ENCODE measurements around the gene ETDC. TPM values are rescaled to one million over a fixed set of nuclear protein-coding genes. Genes with fewer than 3 reads are reported as not detected.

Gene ETDC
- total RNA-seq, 1 donor from 2014 or later, result not detected

DNA sequence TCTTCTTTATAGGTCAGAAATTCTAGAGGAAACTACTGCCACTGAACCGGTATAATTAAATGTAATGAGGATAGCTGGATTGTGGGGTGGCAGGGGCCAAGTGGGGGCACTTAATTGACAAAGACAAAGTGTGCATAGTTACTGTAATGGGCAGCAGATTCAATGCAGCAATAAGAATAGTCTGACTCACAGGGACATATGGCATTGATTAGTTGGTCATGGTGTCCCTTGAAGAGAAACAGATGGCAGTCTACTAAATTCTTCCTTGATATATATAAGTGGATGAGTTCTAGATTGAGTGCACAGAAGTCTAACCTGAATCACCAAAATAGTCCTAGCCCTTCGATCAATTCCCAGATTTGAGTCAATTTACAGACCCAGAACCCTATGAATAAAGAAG lies 31.6 kb downstream of the ETDC start:
- peak; percentile 13 for FAIRE-seq
- no peaks in the 10 kb centered on the region for H3K36me3 Mint-ChIP-seq (ENCODE audit: low read depth, unreplicated experiment)
- no peaks in the 10 kb centered on the region for H3K9me3 ChIP-seq (ENCODE audit: insufficient read depth, low read depth, low read length)
- no peaks in the 10 kb centered on the region for H3K27me3 ChIP-seq (ENCODE audit: insufficient read depth, low read length)
- H3K9ac ChIP-seq (ENCODE audit: low read length), result no peak overlapping the region
- H3K4me3 Mint-ChIP-seq (ENCODE audit: unreplicated experiment), result peak overlapping the region; percentile 92
- H3K79me2 ChIP-seq (ENCODE audit: insufficient read depth, low read length), result peaks cover 43% of the 10 kb centered on the region
- no peak overlapping the region for H2AFZ ChIP-seq (ENCODE audit: low read depth, low read length)
- peaks cover 24% of the 10 kb centered on the region for H3K4me1 ChIP-seq (ENCODE audit: insufficient read depth, low read length)
- H3K9me3 Mint-ChIP-seq (ENCODE audit: unreplicated experiment), result no peaks in the 10 kb centered on the region
- no peak overlapping the region for H3K27ac Mint-ChIP-seq (ENCODE audit: unreplicated experiment)
- peak overlapping the region; percentile 28 for H3K4me3 ChIP-seq (ENCODE audit: insufficient read depth, low read depth, low read length)
- peaks cover 26% of the 10 kb centered on the region for H4K20me1 ChIP-seq (ENCODE audit: insufficient read depth, low read length)
- H3K27me3 Mint-ChIP-seq (ENCODE audit: low read depth, unreplicated experiment), result no peaks in the 10 kb centered on the region
- peak overlapping the region; percentile 88 for H3K4me2 ChIP-seq (ENCODE audit: low read length)
- H3K4me1 Mint-ChIP-seq (ENCODE audit: low read depth, unreplicated experiment), result peaks cover 22% of the 10 kb centered on the region
- TF ChIP-seq EZH2 (IDR thresholded peaks at IDR 0.05; ENCODE audit: insufficient read depth, low read length), result no peak
- TF ChIP-seq, protein P1, sequence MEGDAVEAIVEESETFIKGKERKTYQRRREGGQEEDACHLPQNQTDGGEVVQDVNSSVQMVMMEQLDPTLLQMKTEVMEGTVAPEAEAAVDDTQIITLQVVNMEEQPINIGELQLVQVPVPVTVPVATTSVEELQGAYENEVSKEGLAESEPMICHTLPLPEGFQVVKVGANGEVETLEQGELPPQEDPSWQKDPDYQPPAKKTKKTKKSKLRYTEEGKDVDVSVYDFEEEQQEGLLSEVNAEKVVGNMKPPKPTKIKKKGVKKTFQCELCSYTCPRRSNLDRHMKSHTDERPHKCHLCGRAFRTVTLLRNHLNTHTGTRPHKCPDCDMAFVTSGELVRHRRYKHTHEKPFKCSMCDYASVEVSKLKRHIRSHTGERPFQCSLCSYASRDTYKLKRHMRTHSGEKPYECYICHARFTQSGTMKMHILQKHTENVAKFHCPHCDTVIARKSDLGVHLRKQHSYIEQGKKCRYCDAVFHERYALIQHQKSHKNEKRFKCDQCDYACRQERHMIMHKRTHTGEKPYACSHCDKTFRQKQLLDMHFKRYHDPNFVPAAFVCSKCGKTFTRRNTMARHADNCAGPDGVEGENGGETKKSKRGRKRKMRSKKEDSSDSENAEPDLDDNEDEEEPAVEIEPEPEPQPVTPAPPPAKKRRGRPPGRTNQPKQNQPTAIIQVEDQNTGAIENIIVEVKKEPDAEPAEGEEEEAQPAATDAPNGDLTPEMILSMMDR (IDR thresholded peaks at IDR 0.05; ENCODE audit: insufficient read depth, low read depth, low read length), result no peak
- peak; percentile 44 for DNase-seq (ENCODE audit: low read depth)
- no peaks in the 10 kb centered on the region for H3K36me3 ChIP-seq (ENCODE audit: insufficient read depth, low read length)
- no peak overlapping the region for H3K27ac ChIP-seq (ENCODE audit: low read depth, low read length)

DNA sequence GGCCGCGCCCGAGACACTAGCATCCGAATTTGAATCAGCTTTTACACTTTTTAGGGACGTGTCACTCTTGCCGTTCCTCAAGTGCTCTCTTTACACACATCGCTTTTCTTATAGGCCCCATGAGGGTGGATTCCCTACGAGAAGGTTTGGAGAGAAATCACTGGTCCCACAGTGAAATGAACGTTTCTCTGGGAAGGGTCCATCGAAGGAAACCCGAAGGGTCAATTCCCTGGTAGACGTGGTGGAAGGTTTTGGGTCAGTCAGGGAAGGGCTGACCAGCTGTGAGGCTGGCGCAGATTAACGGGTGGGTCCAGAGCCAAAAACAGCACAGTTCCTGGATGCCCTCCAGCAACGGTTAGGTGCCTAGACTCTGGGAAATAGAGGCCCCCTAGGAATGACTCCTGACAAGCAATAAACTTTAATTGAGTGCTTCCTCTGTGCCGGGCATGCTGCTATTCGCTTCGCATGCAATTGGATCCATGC lies 35.9 kb downstream of the ETDC start:
- Mint-ChIP-seq H3K4me1 (ENCODE audit: low read depth, unreplicated experiment) (peaks cover 25% of the 10 kb centered on the region), H3K27me3 (ENCODE audit: low read depth, unreplicated experiment) (no peaks in the 10 kb centered on the region), H3K4me3 (ENCODE audit: unreplicated experiment) (peak overlapping the region; percentile 92), H3K27ac (ENCODE audit: unreplicated experiment) (peak overlapping the region; percentile 80), H3K9me3 (ENCODE audit: unreplicated experiment) (no peaks in the 10 kb centered on the region), H3K36me3 (ENCODE audit: low read depth, unreplicated experiment) (peaks cover under 1% of the 10 kb centered on the region)
- H3K36me3 ChIP-seq (ENCODE audit: insufficient read depth, low read length), result peaks cover 3% of the 10 kb centered on the region
- FAIRE-seq (peak; percentile 43), DNase-seq (ENCODE audit: low read depth) (peak; percentile 34)
- H3K27me3 ChIP-seq (ENCODE audit: insufficient read depth, low read length), result no peaks in the 10 kb centered on the region
- H3K9me3 ChIP-seq (ENCODE audit: insufficient read depth, low read depth, low read length), result no peaks in the 10 kb centered on the region
- peak overlapping the region; percentile 90 for H3K27ac ChIP-seq (ENCODE audit: low read depth, low read length)
- peak overlapping the region; percentile 84 for H3K4me3 ChIP-seq (ENCODE audit: insufficient read depth, low read depth, low read length)
- TF ChIP-seq, protein P1 (IDR thresholded peaks at IDR 0.05; ENCODE audit: insufficient read depth, low read depth, low read length), result no peak
- H3K4me2 ChIP-seq (ENCODE audit: low read length), result peak overlapping the region; percentile 88
- peak overlapping the region; percentile 88 for H3K9ac ChIP-seq (ENCODE audit: low read length)
- H3K79me2 ChIP-seq (ENCODE audit: insufficient read depth, low read length), result peaks cover 40% of the 10 kb centered on the region
- H2AFZ ChIP-seq (ENCODE audit: low read depth, low read length), result peak overlapping the region; percentile 62
- peaks cover 20% of the 10 kb centered on the region for H4K20me1 ChIP-seq (ENCODE audit: insufficient read depth, low read length)
- H3K4me1 ChIP-seq (ENCODE audit: insufficient read depth, low read length), result peaks cover 24% of the 10 kb centered on the region

DNA sequence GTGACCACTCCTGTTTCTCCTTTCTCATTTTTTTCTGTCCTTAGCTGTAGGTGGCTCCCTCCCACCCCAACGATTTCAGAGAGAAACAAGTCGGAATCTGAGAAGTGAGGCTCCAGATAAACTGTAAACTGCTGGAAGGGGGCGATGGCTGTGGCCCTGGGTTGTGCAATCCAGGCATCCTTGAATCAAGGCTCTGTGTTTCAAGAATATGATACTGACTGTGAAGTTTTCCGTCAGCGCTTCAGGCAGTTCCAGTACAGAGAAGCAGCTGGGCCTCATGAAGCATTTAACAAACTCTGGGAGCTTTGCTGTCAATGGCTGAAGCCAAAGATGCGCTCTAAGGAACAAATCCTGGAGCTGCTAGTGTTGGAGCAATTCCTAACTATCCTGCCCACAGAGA lies 37.7 kb downstream of the ETDC start:
- H3K27me3 Mint-ChIP-seq (ENCODE audit: low read depth, unreplicated experiment), result no peaks in the 10 kb centered on the region
- Histone ChIP-seq H3K4me3 (ENCODE audit: insufficient read depth, low read depth, low read length) (no peak overlapping the region), H3K4me1 (ENCODE audit: insufficient read depth, low read length) (peaks cover 12% of the 10 kb centered on the region), H2AFZ (ENCODE audit: low read depth, low read length) (no peak overlapping the region), H3K4me2 (ENCODE audit: low read length) (no peak overlapping the region), H3K79me2 (ENCODE audit: insufficient read depth, low read length) (peaks cover 22% of the 10 kb centered on the region), H3K36me3 (ENCODE audit: insufficient read depth, low read length) (peaks cover 9% of the 10 kb centered on the region), H3K9ac (ENCODE audit: low read length) (no peak overlapping the region), H3K27me3 (ENCODE audit: insufficient read depth, low read length) (no peaks in the 10 kb centered on the region), H4K20me1 (ENCODE audit: insufficient read depth, low read length) (peaks cover 10% of the 10 kb centered on the region), H3K27ac (ENCODE audit: low read depth, low read length) (no peak overlapping the region), H3K9me3 (ENCODE audit: insufficient read depth, low read depth, low read length) (no peaks in the 10 kb centered on the region)
- no peaks in the 10 kb centered on the region for H3K9me3 Mint-ChIP-seq (ENCODE audit: unreplicated experiment)
- no peak overlapping the region for H3K27ac Mint-ChIP-seq (ENCODE audit: unreplicated experiment)
- peaks cover 14% of the 10 kb centered on the region for H3K4me1 Mint-ChIP-seq (ENCODE audit: low read depth, unreplicated experiment)
- TF ChIP-seq, protein P1 (IDR thresholded peaks at IDR 0.05; ENCODE audit: insufficient read depth, low read depth, low read length), result no peak
- TF ChIP-seq EZH2 (IDR thresholded peaks at IDR 0.05; ENCODE audit: insufficient read depth, low read length), result no peak
- no peak overlapping the region for H3K4me3 Mint-ChIP-seq (ENCODE audit: unreplicated experiment)
- FAIRE-seq (no peak), DNase-seq (ENCODE audit: low read depth) (no peak)
- H3K36me3 Mint-ChIP-seq (ENCODE audit: low read depth, unreplicated experiment), result peaks cover 2% of the 10 kb centered on the region
